ENCODE results near the gene GTF2H1.
A peak's percentile ranks its signal among the peaks of the same experiment; 100 is the strongest.

The GTF2H1 gene

GRCh38 chr11:18321969-18322711, at the start of gene GTF2H1, which contains the start of gene HPS5:
Gene GTF2H1, plus strand, starts transcription at chr11:18322567. Its CDS starts 10,508 bp downstream, at chr11:18333075.
Gene HPS5, minus strand, starts transcription at chr11:18322140. Its CDS starts 4,282 bp downstream, at chr11:18317858.
- DNase-seq (ENCODE audit: low spot score): peak; percentile 93
- no peak for TF ChIP-seq CTCF (IDR thresholded peaks at IDR 0.05; ENCODE audit: extremely low read depth, insufficient read depth, missing control alignments)
- in situ Hi-C loops (cut with MboI; ENCODE audit: low pct_unique_long_range_greater_than_20kb, low sequenced_read_pairs, unreplicated experiment): no loop called here

GRCh38 chr11:18277565-18278271, 44.6 kb upstream of the GTF2H1 start:
- in situ Hi-C loops (cut with MboI; ENCODE audit: low pct_unique_long_range_greater_than_20kb, low sequenced_read_pairs, unreplicated experiment): no loop called here
- no peak for TF ChIP-seq CTCF (IDR thresholded peaks at IDR 0.05; ENCODE audit: extremely low read depth, insufficient read depth, missing control alignments)
- DNase-seq (ENCODE audit: low spot score): no peak

GRCh38 chr11:18280438-18281045, 41.8 kb upstream of the GTF2H1 start:
- TF ChIP-seq CTCF (IDR thresholded peaks at IDR 0.05; ENCODE audit: extremely low read depth, insufficient read depth, missing control alignments): no peak
- DNase-seq (ENCODE audit: low spot score): peak; percentile 57
- in situ Hi-C loops (cut with MboI; ENCODE audit: low pct_unique_long_range_greater_than_20kb, low sequenced_read_pairs, unreplicated experiment): no loop called here

- in situ Hi-C loops (cut with MboI; ENCODE audit: low pct_unique_long_range_greater_than_20kb, low sequenced_read_pairs, unreplicated experiment): no loop called here
- DNase-seq (ENCODE audit: low spot score): no peak
- no peak for TF ChIP-seq CTCF (IDR thresholded peaks at IDR 0.05; ENCODE audit: extremely low read depth, insufficient read depth, missing control alignments)
These were observed 39.7 kb upstream of the GTF2H1 start for GRCh38 chr11:18282626-18283025.

GRCh38 chr11:18285841-18286240, 36.5 kb upstream of the GTF2H1 start:
- TF ChIP-seq CTCF (IDR thresholded peaks at IDR 0.05; ENCODE audit: extremely low read depth, insufficient read depth, missing control alignments): no peak
- no peak for DNase-seq (ENCODE audit: low spot score)
- in situ Hi-C loops (cut with MboI; ENCODE audit: low pct_unique_long_range_greater_than_20kb, low sequenced_read_pairs, unreplicated experiment): no loop called here

GRCh38 chr11:18288911-18289310, 33.5 kb upstream of the GTF2H1 start:
- TF ChIP-seq CTCF (IDR thresholded peaks at IDR 0.05; ENCODE audit: extremely low read depth, insufficient read depth, missing control alignments): no peak
- no peak for DNase-seq (ENCODE audit: low spot score)
- in situ Hi-C loops (cut with MboI; ENCODE audit: low pct_unique_long_range_greater_than_20kb, low sequenced_read_pairs, unreplicated experiment): no loop called here

Measured in GM13977 (cell line).